Heart right ventricle (tissue), 16 donors: Measurements from ENCODE around the gene UBE4B. TPM values are rescaled to one million over a fixed set of nuclear protein-coding genes. Genes with fewer than 3 reads are reported as not detected.

Source experiments
- ATAC-seq, 8 donors: fragments of 200-7000 bp; cut with Tn5 transposase; one replicate each; pipeline ENCODE4 v1.9.1; 2020; ENCODE audit warnings: mild to moderate bottlenecking in 8 of 8, moderate library complexity in 8 of 8, moderate number of reproducible peaks in 1 of 8
- DNase-seq, 2 donors: peaks; one replicate each; pipeline ENCODE4 v3.0.0-alpha.2; 2020
- H3K27ac ChIP-seq, 10 donors: fragments of 200-600 bp; sonication (generic) in 2 of 10; one replicate each; pipeline versions ENCODE4 v1.5.0 to v1.8.0; 2020 to 2022; ENCODE audit warnings: mild to moderate bottlenecking in 3 of 10
- H3K27me3 ChIP-seq, 7 donors: fragments of 200-600 bp; one replicate each; pipeline ENCODE4 v1.8.0; 2021 to 2022; ENCODE audit warnings: mild to moderate bottlenecking in 2 of 7
- H3K36me3 ChIP-seq, 9 donors: fragments of 200-600 bp; sonication (generic) in 1 of 9; one replicate each; pipeline versions ENCODE4 v1.5.0 to v1.8.0; 2020 to 2022; ENCODE audit warnings: mild to moderate bottlenecking in 2 of 9
- H3K4me1 ChIP-seq, 9 donors: fragments of 200-600 bp; sonication (generic) in 1 of 9; one replicate each; pipeline versions ENCODE4 v1.5.0 to v1.8.0; 2020 to 2022; ENCODE audit warnings: mild to moderate bottlenecking in 4 of 9
- H3K4me3 ChIP-seq, 10 donors: fragments of 200-600 bp; sonication (generic) in 2 of 10; one replicate each; pipeline versions ENCODE4 v1.5.0 to v1.8.0; 2020 to 2022; ENCODE audit warnings: mild to moderate bottlenecking in 7 of 10, moderate library complexity in 2 of 10
- H3K9me3 ChIP-seq, 11 donors: fragments of 200-600 bp in 10 of 11; sonication (generic) in 2 of 11; one replicate each; pipeline versions ENCODE4 v1.5.0 to v1.8.0; 2013 to 2022; ENCODE audit warnings: mild to moderate bottlenecking in 2 of 11, control low read depth in 1 of 11, moderate library complexity in 1 of 11
- CTCF ChIP-seq, 9 donors: fragments of 200-600 bp; sonication (generic) in 2 of 9; IDR thresholded peaks; one replicate each; pipeline versions ENCODE4 v1.5.0 to v1.8.0; 2021 to 2022; ENCODE audit warnings: antibody characterized with exemption in 9 of 9, mild to moderate bottlenecking in 5 of 9, moderate library complexity in 1 of 9
- WGBS, 2 donors: extraction: QIAGEN DNeasy Blood & Tissue Kit; methylation state at CpG; one replicate each; pipeline ENCODE4 v1.1.7; 2013; ENCODE audit warnings: inconsistent platforms in 1 of 2; 5-methylcytosine and 5-hydroxymethylcytosine counted together
- intact Hi-C, 10 donors: fragments of 100-400 bp; cut with DNase I; formaldehyde crosslinking; loops; one replicate each; pipeline versions ENCODE4 v1.11.1 to v1.14.2; 2022
- polyA plus RNA-seq, 2 donors: library from polyadenylated mRNA; stranded (reverse); fragments of 200-250 nt; gene quantifications; one replicate each; pipeline ENCODE4 v1.2.3, GENCODE V29; 2013
- total RNA-seq, 10 donors: library from RNA; stranded (reverse); fragmentation: NEBNext Ultra II Directional in 3 of 10; extraction: Animal tissue kit (Norgen Biotek cat#: 25700) in 3 of 10; gene quantifications; one replicate each; pipeline versions ENCODE4 v1.2.1 to v1.2.4, GENCODE V29; 2021 to 2023
- donor health status: Arrhythmogenic right ventricular cardiomyopathy.
- donor health status: ischemic (EF 13 %, LVEDD 7.1; RV severe dilation, severe dysfunction).
- donor health status: healthy with polysubstance abuse.
- donor health status: DM: no; HTN: yes; CAD: no.
- donor health status: DM: no; HTN: no; CAD: no.
- donor health status: ischemic (EF 25% LVEDD 6.9; RV normal size, moderate dysfunction).
- donor health status: ischemic (EF 25% LVEDD 5.7; RV mildly dilated, moderate dysfunction).
- donor health status: healthy.
- donor health status: DM: yes; HTN: yes; CAD: no.
- donor health status: Ischemic cardiomyopathy.
- donor health status: ischemic (EF 35%, LVEDD 5.7; RV mildly dilated, moderate dysfunction).
- donor health status: nonischemic (EF 11% LVEDD 7.7; RV severe dilation, severe dysfunction).
- donor health status: DM: yes; HTN: yes; CAD: no.
- donor health status: PGD.
- donor health status: ischemic (EF 29% LVEDD 5.4; RV normal size, mild dysfunction).
- donor health status: nonischemic (EF 23%, LVEDD 6.1; RV moderate dilation, normal function).

UBE4B gene
- total and polyA plus RNA-seq, 12 donors: 18.3 to 87.3 (median 67.8) TPM

DNA sequence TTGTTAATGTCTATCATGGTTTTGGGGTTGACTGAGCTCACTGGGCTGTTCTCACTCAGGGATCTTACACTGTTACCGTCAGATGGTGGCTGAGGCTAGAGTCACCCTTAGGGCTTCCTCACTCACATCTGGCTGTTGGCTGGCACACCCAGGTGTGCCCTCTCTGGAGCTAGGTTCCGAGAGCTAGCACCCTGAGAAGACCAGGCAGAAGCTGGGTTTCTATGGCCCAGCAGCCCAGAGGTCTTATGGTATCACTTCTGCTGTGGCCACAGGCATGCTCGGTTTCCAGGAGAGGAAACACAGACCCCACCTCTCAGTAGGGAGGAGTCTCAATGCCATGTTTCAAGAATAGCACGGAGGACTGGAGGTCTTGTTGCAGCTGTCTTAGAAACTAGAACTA is 156.9 kb downstream of the UBE4B start:
- Histone ChIP-seq H3K4me3 (no peak overlapping the region), H3K27ac (no peak overlapping the region), H3K4me1 (no peaks in the 10 kb centered on the region), H3K36me3 (no peaks in the 10 kb centered on the region), H3K9me3 (peaks cover 0 to 7% (median 0%) of the 10 kb centered on the region in 11 donors), H3K27me3 (no peaks in the 10 kb centered on the region)
- WGBS, 2 donors: 63 to 70% methylated on average over 4 of the region's 4 CpGs
- DNase-seq: no peak
- no peak for ATAC-seq
- TF ChIP-seq CTCF (IDR thresholded peaks at IDR 0.05): no peak
- intact Hi-C loops: no loop called here

DNA sequence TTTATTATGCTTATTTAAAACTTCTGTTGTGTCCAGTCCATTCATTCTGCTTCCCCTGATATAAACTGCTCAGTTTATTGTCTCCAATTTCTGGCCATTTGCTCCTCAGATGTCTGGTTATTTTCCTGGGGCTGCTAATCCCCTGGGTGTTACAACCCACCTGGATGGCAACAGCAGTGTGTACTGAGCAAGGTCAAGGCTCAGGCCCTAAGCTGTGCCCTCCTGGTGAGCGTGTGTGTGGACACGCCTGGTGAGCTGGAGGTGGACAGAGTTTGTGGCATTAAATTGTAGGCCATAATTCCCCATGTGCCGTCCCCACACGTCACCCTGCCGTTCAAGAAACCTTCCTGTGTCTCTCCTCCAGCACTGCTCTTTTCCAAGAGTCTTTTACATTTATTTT is 159.5 kb downstream of the UBE4B start:
- intact Hi-C loops: no loop called here
- Histone ChIP-seq H3K36me3 (no peaks in the 10 kb centered on the region), H3K4me3 (no peak overlapping the region), H3K27ac (no peak overlapping the region), H3K27me3 (peaks cover 0 to 4% (median 0%) of the 10 kb centered on the region in 7 donors), H3K9me3 (peaks cover 0 to 7% (median 0%) of the 10 kb centered on the region in 11 donors), H3K4me1 (no peaks in the 10 kb centered on the region)
- no peak for TF ChIP-seq CTCF (IDR thresholded peaks at IDR 0.05)
- DNase-seq: no peak
- no peak for ATAC-seq
- WGBS, 2 donors: 89 to 95% methylated on average over 5 of the region's 5 CpGs

GRCh38 chr1:10193288-10193687 is 160.5 kb downstream of the UBE4B start:
- Histone ChIP-seq H3K27me3 (peaks cover 0 to 4% (median 0%) of the 10 kb centered on the region in 7 donors), H3K9me3 (peaks cover 0 to 5% (median 0%) of the 10 kb centered on the region in 11 donors), H3K4me1 (no peaks in the 10 kb centered on the region), H3K36me3 (no peaks in the 10 kb centered on the region), H3K4me3 (no peak overlapping the region), H3K27ac (no peak overlapping the region)
- no peak for TF ChIP-seq CTCF (IDR thresholded peaks at IDR 0.05)
- 68 to 71% methylated on average over 6 of the region's 6 CpGs for WGBS, 2 donors
- no peak for DNase-seq
- intact Hi-C loops: no loop called here
- ATAC-seq: no peak

- Histone ChIP-seq H3K27me3 (peaks cover 0 to 4% (median 0%) of the 10 kb centered on the region in 7 donors), H3K36me3 (no peaks in the 10 kb centered on the region), H3K4me1 (no peaks in the 10 kb centered on the region), H3K9me3 (no peaks in the 10 kb centered on the region), H3K4me3 (no peak overlapping the region), H3K27ac (no peak overlapping the region)
- no peak for TF ChIP-seq CTCF (IDR thresholded peaks at IDR 0.05)
- no peak for DNase-seq
- ATAC-seq: no peak
- intact Hi-C loops: no loop called here
- WGBS, 2 donors: 84 to 87% methylated on average over 6 of the region's 6 CpGs
These were observed 162.8 kb downstream of the UBE4B start for GRCh38 chr1:10195570-10195969.
